Measurements from ENCODE around the gene CTIF.

CTIF gene

DNA sequence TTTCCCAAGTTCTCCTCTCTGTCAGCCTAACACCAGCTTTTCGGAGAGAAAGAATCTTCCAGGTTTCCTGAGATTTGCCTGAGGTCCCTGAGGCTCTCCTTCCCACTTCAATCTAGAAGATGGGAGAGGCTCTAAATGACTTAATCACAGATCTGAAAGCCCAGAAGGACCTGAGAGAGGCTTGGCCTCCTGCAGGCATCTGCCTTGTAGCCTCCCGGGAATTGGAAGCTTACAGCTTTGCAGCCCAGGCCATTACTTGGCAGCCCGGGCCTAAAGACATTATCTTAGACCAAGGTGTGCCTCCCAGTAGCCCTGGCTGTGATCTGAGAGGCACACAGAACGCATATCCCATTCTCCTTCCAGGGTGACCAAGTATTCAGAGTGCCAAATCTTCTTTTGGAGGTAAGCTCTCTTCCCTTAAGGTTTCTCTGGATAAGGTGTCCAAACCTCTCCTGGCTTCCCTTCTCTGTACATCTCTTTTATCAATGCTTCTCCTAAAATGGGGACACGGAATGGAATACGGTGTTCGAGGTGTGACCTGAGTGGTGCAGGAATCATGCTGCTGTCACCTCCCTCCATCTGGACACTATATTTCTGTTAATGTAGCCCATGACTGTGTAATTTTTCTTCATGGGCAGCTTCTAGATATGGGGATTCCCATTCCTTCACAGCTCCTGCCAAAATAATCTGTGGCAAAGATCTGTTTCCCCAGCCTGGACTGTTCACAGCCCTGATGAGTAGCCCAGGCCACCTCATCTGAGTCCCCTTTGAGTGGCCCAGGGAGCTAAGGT is 16.0 kb downstream of the CTIF start:
- Histone ChIP-seq H3K27me3 (replicated peaks; ENCODE audit: control insufficient read depth, insufficient read depth, low read length) (no peaks in the 10 kb centered on the region), H3K36me3 (ENCODE audit: control insufficient read depth, insufficient read depth, low read length, severe bottlenecking) (peaks cover 39% of the 10 kb centered on the region), H3K4me3 (ENCODE audit: low read length) (no peak overlapping the region), H3K4me1 (ENCODE audit: control insufficient read depth, insufficient read depth, low read length) (peaks cover 41% of the 10 kb centered on the region), H3K9ac (ENCODE audit: low read length) (peak overlapping the region; percentile 4), H3K9me3 (ENCODE audit: control insufficient read depth, low read length) (peaks cover 6% of the 10 kb centered on the region)
- DNase-seq (ENCODE audit: low read depth), result no peak

DNA sequence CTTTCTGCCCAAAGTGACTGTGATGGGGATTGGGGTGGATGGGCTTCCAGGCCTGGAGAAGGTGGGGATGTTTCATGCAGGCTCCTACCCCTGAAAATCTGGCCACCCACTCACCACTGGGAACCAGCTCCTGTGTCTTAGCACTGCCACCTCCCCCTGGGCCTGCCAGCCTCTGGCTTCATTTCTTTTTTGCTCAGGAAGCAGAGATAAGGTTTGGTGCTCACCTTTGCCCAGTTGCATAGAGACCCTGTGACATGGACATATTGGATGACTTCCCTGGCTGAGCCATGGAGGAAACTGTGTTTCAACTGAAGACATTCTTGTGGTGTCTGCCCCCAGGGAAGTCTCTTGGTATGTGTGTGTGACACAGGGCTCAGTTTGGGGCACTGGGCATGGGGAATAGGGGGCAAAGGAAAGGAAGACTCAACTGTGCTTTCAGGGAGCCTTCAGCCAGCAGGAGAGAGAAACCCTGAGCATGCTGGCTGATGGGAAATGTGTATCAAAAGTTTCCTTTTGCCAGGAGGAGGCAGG is 16.7 kb downstream of the CTIF start:
- H3K27me3 ChIP-seq (replicated peaks; ENCODE audit: control insufficient read depth, insufficient read depth, low read length), result no peaks in the 10 kb centered on the region
- no peak for DNase-seq (ENCODE audit: low read depth)
- H3K36me3 ChIP-seq (ENCODE audit: control insufficient read depth, insufficient read depth, low read length, severe bottlenecking), result peaks cover 40% of the 10 kb centered on the region
- peaks cover 8% of the 10 kb centered on the region for H3K9me3 ChIP-seq (ENCODE audit: control insufficient read depth, low read length)
- no peak overlapping the region for H3K4me3 ChIP-seq (ENCODE audit: low read length)
- H3K4me1 ChIP-seq (ENCODE audit: control insufficient read depth, insufficient read depth, low read length), result peaks cover 34% of the 10 kb centered on the region
- no peak overlapping the region for H3K9ac ChIP-seq (ENCODE audit: low read length)

GRCh38 chr18:48557640-48558174 is 18.9 kb downstream of the CTIF start:
- H3K4me3 ChIP-seq (ENCODE audit: low read length), result no peak overlapping the region
- peaks cover 39% of the 10 kb centered on the region for H3K4me1 ChIP-seq (ENCODE audit: control insufficient read depth, insufficient read depth, low read length)
- no peak overlapping the region for H3K9ac ChIP-seq (ENCODE audit: low read length)
- no peaks in the 10 kb centered on the region for H3K27me3 ChIP-seq (replicated peaks; ENCODE audit: control insufficient read depth, insufficient read depth, low read length)
- peaks cover 40% of the 10 kb centered on the region for H3K36me3 ChIP-seq (ENCODE audit: control insufficient read depth, insufficient read depth, low read length, severe bottlenecking)
- no peak for DNase-seq (ENCODE audit: low read depth)
- H3K9me3 ChIP-seq (ENCODE audit: control insufficient read depth, low read length), result peaks cover 8% of the 10 kb centered on the region

DNA sequence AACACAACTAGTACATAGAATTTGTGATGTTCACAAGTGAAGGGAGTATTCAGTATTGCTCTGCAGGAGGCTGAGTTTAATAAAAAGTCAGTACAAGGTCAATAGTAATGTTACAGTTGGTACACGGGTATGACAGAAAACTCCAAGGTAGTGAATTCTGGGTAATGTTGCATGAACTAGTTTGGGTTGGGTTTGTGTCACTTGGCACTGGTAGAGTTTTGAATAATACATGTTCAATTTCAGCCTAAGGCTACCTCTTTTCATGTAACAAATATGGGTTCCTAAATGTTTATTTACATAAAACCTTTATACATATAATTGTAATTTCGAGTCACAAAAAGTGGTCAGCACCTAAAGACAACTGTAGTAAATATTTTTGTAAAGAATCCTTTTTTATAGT is 19.4 kb downstream of the CTIF start:
- Histone ChIP-seq H3K9me3 (ENCODE audit: control insufficient read depth, low read length) (peaks cover 8% of the 10 kb centered on the region), H3K4me3 (ENCODE audit: low read length) (no peak overlapping the region), H3K36me3 (ENCODE audit: control insufficient read depth, insufficient read depth, low read length, severe bottlenecking) (peaks cover 37% of the 10 kb centered on the region), H3K27me3 (replicated peaks; ENCODE audit: control insufficient read depth, insufficient read depth, low read length) (no peaks in the 10 kb centered on the region), H3K9ac (ENCODE audit: low read length) (no peak overlapping the region), H3K4me1 (ENCODE audit: control insufficient read depth, insufficient read depth, low read length) (peaks cover 42% of the 10 kb centered on the region)
- DNase-seq (ENCODE audit: low read depth), result no peak

- DNase-seq (ENCODE audit: low read depth), result no peak
- Histone ChIP-seq H3K36me3 (ENCODE audit: control insufficient read depth, insufficient read depth, low read length, severe bottlenecking) (peaks cover 25% of the 10 kb centered on the region), H3K9me3 (ENCODE audit: control insufficient read depth, low read length) (peaks cover 8% of the 10 kb centered on the region), H3K4me1 (ENCODE audit: control insufficient read depth, insufficient read depth, low read length) (peaks cover 36% of the 10 kb centered on the region), H3K9ac (ENCODE audit: low read length) (no peak overlapping the region), H3K27me3 (replicated peaks; ENCODE audit: control insufficient read depth, insufficient read depth, low read length) (no peaks in the 10 kb centered on the region), H3K4me3 (ENCODE audit: low read length) (no peak overlapping the region)
These were observed 21.7 kb downstream of the CTIF start for GRCh38 chr18:48560491-48560890.

DNA sequence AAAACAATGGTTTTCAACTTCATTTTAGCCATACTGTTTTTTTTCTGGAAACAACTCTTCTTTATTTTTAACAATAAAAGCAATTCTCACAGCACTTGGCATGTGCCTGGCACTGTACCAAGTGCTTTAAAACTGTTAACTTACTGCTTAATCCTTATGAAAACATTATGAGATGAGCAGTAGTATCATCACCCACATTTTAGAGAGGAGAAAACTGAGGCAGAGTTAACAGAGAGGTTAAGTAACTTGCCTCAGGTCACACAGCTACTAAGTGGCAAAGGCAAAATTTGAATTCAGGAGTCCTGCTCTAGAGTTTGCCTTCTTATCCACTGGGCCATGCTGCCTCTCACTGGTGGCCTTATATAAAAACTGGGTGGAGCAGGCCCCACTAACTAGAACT is 23.2 kb downstream of the CTIF start:
- Histone ChIP-seq H3K36me3 (ENCODE audit: control insufficient read depth, insufficient read depth, low read length, severe bottlenecking) (peaks cover 21% of the 10 kb centered on the region), H3K4me3 (ENCODE audit: low read length) (no peak overlapping the region), H3K27me3 (replicated peaks; ENCODE audit: control insufficient read depth, insufficient read depth, low read length) (no peaks in the 10 kb centered on the region), H3K9me3 (ENCODE audit: control insufficient read depth, low read length) (peaks cover 8% of the 10 kb centered on the region), H3K9ac (ENCODE audit: low read length) (no peak overlapping the region), H3K4me1 (ENCODE audit: control insufficient read depth, insufficient read depth, low read length) (peaks cover 31% of the 10 kb centered on the region)
- no peak for DNase-seq (ENCODE audit: low read depth)

DNA sequence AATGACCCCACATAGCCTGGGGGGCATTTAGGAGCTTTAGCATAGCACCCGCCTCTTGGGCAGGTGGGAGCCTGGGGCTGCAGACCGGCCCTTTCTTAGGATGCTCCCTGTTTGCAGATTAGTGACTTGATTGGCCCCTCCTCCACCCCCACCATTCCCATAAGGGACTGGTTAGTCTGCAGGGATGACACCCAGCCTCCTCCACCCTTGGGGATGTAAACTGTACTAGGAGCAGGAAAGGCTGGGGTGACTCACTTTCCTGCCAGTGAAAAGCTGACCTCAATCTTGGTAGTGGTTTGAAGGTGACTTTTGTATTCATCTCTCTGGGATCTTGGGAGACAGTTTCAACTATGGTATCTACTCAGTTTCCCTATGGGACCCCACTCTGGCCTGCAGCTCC is 24.2 kb downstream of the CTIF start:
- peaks cover 32% of the 10 kb centered on the region for H3K4me1 ChIP-seq (ENCODE audit: control insufficient read depth, insufficient read depth, low read length)
- peaks cover 8% of the 10 kb centered on the region for H3K9me3 ChIP-seq (ENCODE audit: control insufficient read depth, low read length)
- H3K36me3 ChIP-seq (ENCODE audit: control insufficient read depth, insufficient read depth, low read length, severe bottlenecking), result peaks cover 12% of the 10 kb centered on the region
- H3K9ac ChIP-seq (ENCODE audit: low read length), result no peak overlapping the region
- peak; percentile 63 for DNase-seq (ENCODE audit: low read depth)
- no peaks in the 10 kb centered on the region for H3K27me3 ChIP-seq (replicated peaks; ENCODE audit: control insufficient read depth, insufficient read depth, low read length)
- H3K4me3 ChIP-seq (ENCODE audit: low read length), result no peak overlapping the region

DNA sequence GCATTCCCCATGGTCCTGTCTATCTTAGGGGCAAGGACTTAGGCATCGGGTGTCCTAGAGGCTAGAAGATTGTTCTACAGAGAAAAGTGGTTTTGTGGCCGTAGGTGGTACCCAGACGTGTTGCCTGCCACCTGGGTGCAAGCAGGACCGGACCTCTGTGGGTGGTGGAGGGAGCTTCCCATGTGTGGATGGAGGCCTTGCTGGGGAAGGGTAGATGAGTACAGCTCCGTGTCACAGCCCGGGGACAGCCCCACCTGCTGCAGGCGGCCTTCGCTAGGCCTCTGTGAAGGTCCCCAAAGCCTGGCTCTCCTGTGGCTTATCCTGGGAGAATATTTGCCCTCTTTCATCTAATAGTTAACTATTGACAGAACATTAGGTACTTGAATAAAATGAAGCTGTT is 25.3 kb downstream of the CTIF start:
- DNase-seq (ENCODE audit: low read depth), result no peak
- Histone ChIP-seq H3K9ac (ENCODE audit: low read length) (no peak overlapping the region), H3K36me3 (ENCODE audit: control insufficient read depth, insufficient read depth, low read length, severe bottlenecking) (peaks cover 7% of the 10 kb centered on the region), H3K9me3 (ENCODE audit: control insufficient read depth, low read length) (peaks cover 8% of the 10 kb centered on the region), H3K4me1 (ENCODE audit: control insufficient read depth, insufficient read depth, low read length) (peaks cover 34% of the 10 kb centered on the region), H3K27me3 (replicated peaks; ENCODE audit: control insufficient read depth, insufficient read depth, low read length) (no peaks in the 10 kb centered on the region), H3K4me3 (ENCODE audit: low read length) (no peak overlapping the region)

GRCh38 chr18:48565105-48565504 is 26.3 kb downstream of the CTIF start:
- Histone ChIP-seq H3K9ac (ENCODE audit: low read length) (no peak overlapping the region), H3K9me3 (ENCODE audit: control insufficient read depth, low read length) (no peaks in the 10 kb centered on the region), H3K4me3 (ENCODE audit: low read length) (no peak overlapping the region), H3K36me3 (ENCODE audit: control insufficient read depth, insufficient read depth, low read length, severe bottlenecking) (peaks cover 3% of the 10 kb centered on the region), H3K4me1 (ENCODE audit: control insufficient read depth, insufficient read depth, low read length) (peaks cover 40% of the 10 kb centered on the region), H3K27me3 (replicated peaks; ENCODE audit: control insufficient read depth, insufficient read depth, low read length) (no peaks in the 10 kb centered on the region)
- DNase-seq (ENCODE audit: low read depth), result no peak

DNA sequence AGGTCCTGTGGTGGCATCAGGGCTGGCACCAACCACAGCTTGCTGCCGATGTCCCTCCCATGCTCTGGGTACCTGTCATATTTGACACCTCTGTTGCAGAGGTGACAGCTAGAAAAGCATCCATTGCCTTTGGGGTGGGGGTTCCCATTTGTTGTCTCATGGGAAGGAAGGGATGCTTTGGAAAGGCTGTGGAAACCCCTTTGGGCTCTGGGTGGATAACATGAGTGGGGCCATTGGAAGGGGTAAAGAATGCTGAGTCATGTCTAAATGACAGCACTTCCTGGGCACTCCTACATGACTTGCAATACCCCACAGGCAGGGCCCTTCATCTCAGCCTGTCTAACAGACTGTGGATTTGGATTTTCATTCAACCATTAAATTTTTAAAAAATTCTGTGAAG is 27.8 kb downstream of the CTIF start:
- peak; percentile 61 for DNase-seq (ENCODE audit: low read depth)
- H3K4me1 ChIP-seq (ENCODE audit: control insufficient read depth, insufficient read depth, low read length), result peaks cover 47% of the 10 kb centered on the region
- no peak overlapping the region for H3K9ac ChIP-seq (ENCODE audit: low read length)
- H3K36me3 ChIP-seq (ENCODE audit: control insufficient read depth, insufficient read depth, low read length, severe bottlenecking), result no peaks in the 10 kb centered on the region
- no peak overlapping the region for H3K4me3 ChIP-seq (ENCODE audit: low read length)
- H3K9me3 ChIP-seq (ENCODE audit: control insufficient read depth, low read length), result no peaks in the 10 kb centered on the region
- H3K27me3 ChIP-seq (replicated peaks; ENCODE audit: control insufficient read depth, insufficient read depth, low read length), result no peaks in the 10 kb centered on the region

DNA sequence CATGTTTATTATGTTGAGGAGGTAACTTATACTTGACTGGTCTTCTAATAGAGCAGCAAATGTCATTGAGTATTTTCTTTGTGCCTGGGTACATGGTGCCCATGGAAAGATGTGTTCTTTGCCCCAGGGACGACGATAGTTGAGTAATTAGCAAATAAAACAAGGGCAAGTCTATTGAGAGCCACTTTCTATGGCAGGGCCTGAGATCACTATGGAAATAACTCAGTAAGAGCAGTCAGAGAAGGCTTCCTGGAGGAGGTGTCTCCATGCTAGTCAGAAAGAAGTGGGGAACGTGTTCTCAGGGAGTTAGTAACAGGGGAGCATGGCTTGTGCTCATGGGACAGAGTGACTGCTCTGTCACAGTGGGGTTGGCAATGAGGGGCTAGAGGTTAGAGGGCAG is 28.6 kb downstream of the CTIF start:
- Histone ChIP-seq H3K27me3 (replicated peaks; ENCODE audit: control insufficient read depth, insufficient read depth, low read length) (no peaks in the 10 kb centered on the region), H3K36me3 (ENCODE audit: control insufficient read depth, insufficient read depth, low read length, severe bottlenecking) (no peaks in the 10 kb centered on the region)

More for the DNA sequence above, 28.6 kb downstream of the CTIF start:
- no peak overlapping the region for H3K9ac ChIP-seq (ENCODE audit: low read length)
- no peaks in the 10 kb centered on the region for H3K9me3 ChIP-seq (ENCODE audit: control insufficient read depth, low read length)
- H3K4me3 ChIP-seq (ENCODE audit: low read length), result no peak overlapping the region
- H3K4me1 ChIP-seq (ENCODE audit: control insufficient read depth, insufficient read depth, low read length), result peaks cover 47% of the 10 kb centered on the region
- DNase-seq (ENCODE audit: low read depth), result no peak
